HCT116 (cell line): ENCODE data around the gene CLEC16A. TPM values are rescaled to one million over a fixed set of nuclear protein-coding genes. Genes with fewer than 3 reads are reported as not detected.
A peak's percentile ranks its signal among the peaks of the same experiment; 100 is the strongest.

Experiments
- ATAC-seq: fragments of 200-7000 bp; cut with Tn5 transposase; 2 replicates; pipeline ENCODE4 v1.9.1; 2020; ENCODE audit warnings: mild to moderate bottlenecking, moderate library complexity
- BruUV-seq: library from RNA; stranded (reverse); fragments of 400-500 nt; replicated peaks from 2 replicates; lab custom pipeline; 2021; lab: Mats Ljungman, UMichigan
- CTCF ChIA-PET: fragments of 300-600 bp; sonication (Branson Sonifier 250); formaldehyde crosslinking; loops from one replicate; lab custom pipeline; 2021; ENCODE audit warnings: antibody characterized with exemption; lab: Charles Lee
- POLR2A ChIA-PET: fragments of 300-600, 350-600 bp; sonication (Branson Sonifier 250); formaldehyde crosslinking; loops from one replicate; lab custom pipeline; 2021; ENCODE audit warnings: antibody characterized with exemption; lab: Charles Lee
- RAD21 ChIA-PET, 2 experiments: fragments of 300-600 bp; sonication (Branson Sonifier 250); formaldehyde crosslinking; loops; one replicate each; lab custom pipeline; 2023; ENCODE audit warnings: low total read pairs in 2 of 2; ENCODE audit not compliant: uncharacterized antibody in 2 of 2, unreplicated experiment in 2 of 2, low non-redundant PET in 1 of 2; lab: Charles Lee
- DNase-seq: peaks from one replicate; pipeline ENCODE4 v3.0.0-alpha.2; 2010; ENCODE audit warnings: low read depth, low spot score
- H2AFZ ChIP-seq: fragments of 200-600 bp; shearing (Covaris generic), sonication (generic); 2 replicates; pipeline ENCODE4 v1.6.1; 2017; ENCODE audit warnings: low read depth, mixed run types, mixed read lengths, antibody characterized with exemption, low read length; ENCODE audit not compliant: poor library complexity, severe bottlenecking
- H3K27ac ChIP-seq: 2 replicates; pipeline ENCODE4 v1.5.1; 2012; ENCODE audit warnings: low read depth, low read length
- H3K27me3 ChIP-seq: fragments of 200-600 bp; sonication (generic); 2 replicates; pipeline ENCODE4 v1.6.1; 2016; ENCODE audit warnings: mixed run types, low read length, mixed read lengths; ENCODE audit not compliant: insufficient read depth
- H3K36me3 ChIP-seq, 2 experiments: fragments of 200-500 bp in 1 of 2; fragments of 200-600 bp in 1 of 2; sonication (Bioruptor generic) in 1 of 2; sonication (generic) in 1 of 2; 2 replicates each; pipeline versions ENCODE4 v1.5.1 to v1.6.1; 2014 to 2016; ENCODE audit warnings: low read length in 2 of 2, inconsistent platforms in 1 of 2, mixed read lengths in 1 of 2, mixed run types in 1 of 2; ENCODE audit not compliant: insufficient read depth in 2 of 2, control insufficient read depth in 1 of 2
- H3K4me1 ChIP-seq, 2 experiments: fragments of 200-600 bp in 1 of 2; sonication (generic) in 1 of 2; 2 replicates each; pipeline versions ENCODE4 v1.5.1 to v1.6.1; 2012 to 2017; ENCODE audit warnings: low read length in 2 of 2, inconsistent platforms in 1 of 2, mild to moderate bottlenecking in 1 of 2, mixed read lengths in 1 of 2, mixed run types in 1 of 2, moderate library complexity in 1 of 2; ENCODE audit not compliant: insufficient read depth in 2 of 2, control insufficient read depth in 1 of 2
- H3K4me2 ChIP-seq: fragments of 200-600 bp; sonication (generic); 2 replicates; pipeline ENCODE4 v1.6.1; 2017; ENCODE audit warnings: mixed run types, low read length, mixed read lengths
- H3K4me3 ChIP-seq, 2 experiments: fragments of 200-600 bp in 1 of 2; sonication (generic) in 1 of 2; replicated peaks in 1 of 2; 2 replicates each; pipeline ENCODE4 v1.5.1; 2011 to 2016; ENCODE audit warnings: low read length in 2 of 2, control low read depth in 1 of 2, low read depth in 1 of 2, mild to moderate bottlenecking in 1 of 2, mixed read lengths in 1 of 2, mixed run types in 1 of 2
- H3K79me2 ChIP-seq: fragments of 200-600 bp; sonication (generic); 2 replicates; pipeline ENCODE4 v1.6.1; 2017; ENCODE audit warnings: mild to moderate bottlenecking, mixed run types, low read length, moderate library complexity, mixed read lengths; ENCODE audit not compliant: insufficient read depth
- H3K9ac ChIP-seq: fragments of 200-600 bp; sonication (generic); 2 replicates; pipeline ENCODE4 v1.6.1; 2016; ENCODE audit warnings: low read length, mixed read lengths
- H3K9me2 ChIP-seq: fragments of 200-600 bp; sonication (generic), shearing (Covaris generic); 2 replicates; pipeline ENCODE4 v1.6.1; 2017; ENCODE audit warnings: mixed run types, mild to moderate bottlenecking, moderate library complexity; ENCODE audit not compliant: insufficient read depth
- H3K9me3 ChIP-seq, 2 experiments: fragments of 200-500 bp in 1 of 2; fragments of 200-600 bp in 1 of 2; sonication (Bioruptor generic) in 1 of 2; sonication (generic) in 1 of 2; 2 replicates each; pipeline ENCODE4 v1.6.1; 2014 to 2017; ENCODE audit warnings: low read length in 2 of 2, mixed read lengths in 2 of 2, inconsistent platforms in 1 of 2, low read depth in 1 of 2, mild to moderate bottlenecking in 1 of 2, mixed run types in 1 of 2, moderate library complexity in 1 of 2; ENCODE audit not compliant: control insufficient read depth in 1 of 2, insufficient read depth in 1 of 2
- H4K20me1 ChIP-seq: fragments of 200-600 bp; sonication (generic), shearing (Covaris generic); 2 replicates; pipeline ENCODE4 v1.6.1; 2017; ENCODE audit warnings: mixed run types, mild to moderate bottlenecking, moderate library complexity; ENCODE audit not compliant: insufficient read depth
- CBX3 ChIP-seq: IDR thresholded peaks from 2 replicates; pipeline ENCODE4 v1.6.1; 2012; ENCODE audit warnings: low read depth
- CEBPB ChIP-seq: IDR thresholded peaks from 2 replicates; pipeline ENCODE4 v1.6.1; 2012; ENCODE audit warnings: low read depth
- ELF1 ChIP-seq: IDR thresholded peaks from 2 replicates; pipeline ENCODE4 v1.6.1; 2012; ENCODE audit warnings: low read depth, borderline replicate concordance
- FOSL1 ChIP-seq: IDR thresholded peaks from 2 replicates; pipeline ENCODE4 v1.6.1; 2012; ENCODE audit warnings: low read depth
- POLR2A ChIP-seq: IDR thresholded peaks from 2 replicates; pipeline ENCODE4 v1.7.0; 2011; ENCODE audit warnings: borderline replicate concordance; ENCODE audit not compliant: insufficient read depth, insufficient read length; ENCODE audit errors: extremely low read depth
- POLR2AphosphoS5 ChIP-seq: IDR thresholded peaks from 2 replicates; pipeline ENCODE4 v1.6.1; 2011; ENCODE audit warnings: mild to moderate bottlenecking, low read depth, low read length, moderate library complexity
- YY1 ChIP-seq: IDR thresholded peaks from 2 replicates; pipeline ENCODE4 v1.6.1; 2011; ENCODE audit warnings: low read length, low read depth, moderate library complexity, mild to moderate bottlenecking; ENCODE audit not compliant: insufficient replicate concordance; ENCODE audit errors: extremely low read depth
- ZFX ChIP-seq: fragments of 450-650 bp; IDR thresholded peaks from 2 replicates; pipeline ENCODE4 v1.6.1; 2017
- ZNF274 ChIP-seq: fragments of 200-500 bp; sonication (Bioruptor generic); IDR thresholded peaks from 2 replicates; pipeline ENCODE4 v1.6.1; 2014; ENCODE audit warnings: mild to moderate bottlenecking, low read depth, low read length, inconsistent platforms
- intact Hi-C: fragments of 100-400 bp; cut with micrococcal nuclease; formaldehyde crosslinking; loops from 2 replicates; pipeline ENCODE4 v1.10.0; 2022
- total RNA-seq: library from RNA; stranded (reverse); gene quantifications from one replicate; pipeline ENCODE4 v1.2.1, GENCODE V29; 2021; ENCODE audit not compliant: unreplicated experiment
- TF ChIP-seq, protein P1 (sequence below): IDR thresholded peaks from 2 replicates; pipeline ENCODE4 v1.6.1; 2012; ENCODE audit warnings: low read depth
- TF ChIP-seq, protein P2 (sequence below): IDR thresholded peaks from 2 replicates; pipeline ENCODE4 v1.6.1; 2012

Gene CLEC16A
- total RNA-seq, 1 experiment from 2014 or later: 18.0 TPM

DNA sequence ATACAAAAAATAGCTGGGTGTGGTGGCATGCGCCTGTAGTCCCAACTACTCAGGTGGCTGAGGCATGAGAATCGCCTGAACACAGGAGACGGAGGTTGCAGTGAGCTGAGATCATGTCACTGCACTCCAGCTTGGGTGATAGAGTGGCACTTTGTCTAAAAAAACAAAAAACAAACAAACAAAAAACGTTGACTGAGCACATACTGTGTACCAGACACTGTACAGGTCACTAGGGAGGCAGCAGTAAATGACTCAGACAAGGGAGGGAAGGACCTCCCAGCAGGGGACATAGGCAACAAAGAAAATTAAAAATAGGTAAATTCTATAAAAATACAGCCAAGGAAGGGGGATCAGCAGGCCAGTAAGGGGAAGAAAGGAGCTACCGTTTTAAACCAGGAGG, 247.3 kb downstream of the CLEC16A start:
- ChIA-PET CTCF (no interaction called here), POLR2A (no interaction called here)
- ATAC-seq: peak; percentile 50; the same call in 1 of the 2 replicates

DNA sequence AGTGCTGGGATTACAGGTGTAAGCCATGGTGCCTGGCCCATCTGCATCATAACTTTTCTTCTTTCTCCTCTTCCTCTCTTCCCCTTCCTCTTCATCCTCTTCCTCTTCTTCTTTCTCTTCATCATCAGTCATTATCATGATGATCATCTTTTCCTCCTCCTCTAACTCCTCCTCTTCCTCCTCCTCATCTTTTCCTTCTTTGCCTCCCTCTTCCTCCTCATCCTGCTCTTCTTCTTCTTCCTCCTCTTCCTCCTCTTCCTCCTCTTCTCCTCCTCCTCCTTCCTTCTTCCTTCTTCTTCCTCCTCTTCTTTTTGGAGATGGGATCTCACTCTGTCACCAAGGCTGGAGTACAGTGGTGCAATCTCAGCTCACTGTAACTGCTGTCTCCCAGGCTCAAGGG, 249.1 kb downstream of the CLEC16A start:
- no peak overlapping the region for H3K4me2 ChIP-seq
- TF ChIP-seq ZNF274 (no peak), ZFX (no peak), POLR2AphosphoS5 (no peak), CEBPB (no peak), CBX3 (no peak)
- TF ChIP-seq, protein P1, sequence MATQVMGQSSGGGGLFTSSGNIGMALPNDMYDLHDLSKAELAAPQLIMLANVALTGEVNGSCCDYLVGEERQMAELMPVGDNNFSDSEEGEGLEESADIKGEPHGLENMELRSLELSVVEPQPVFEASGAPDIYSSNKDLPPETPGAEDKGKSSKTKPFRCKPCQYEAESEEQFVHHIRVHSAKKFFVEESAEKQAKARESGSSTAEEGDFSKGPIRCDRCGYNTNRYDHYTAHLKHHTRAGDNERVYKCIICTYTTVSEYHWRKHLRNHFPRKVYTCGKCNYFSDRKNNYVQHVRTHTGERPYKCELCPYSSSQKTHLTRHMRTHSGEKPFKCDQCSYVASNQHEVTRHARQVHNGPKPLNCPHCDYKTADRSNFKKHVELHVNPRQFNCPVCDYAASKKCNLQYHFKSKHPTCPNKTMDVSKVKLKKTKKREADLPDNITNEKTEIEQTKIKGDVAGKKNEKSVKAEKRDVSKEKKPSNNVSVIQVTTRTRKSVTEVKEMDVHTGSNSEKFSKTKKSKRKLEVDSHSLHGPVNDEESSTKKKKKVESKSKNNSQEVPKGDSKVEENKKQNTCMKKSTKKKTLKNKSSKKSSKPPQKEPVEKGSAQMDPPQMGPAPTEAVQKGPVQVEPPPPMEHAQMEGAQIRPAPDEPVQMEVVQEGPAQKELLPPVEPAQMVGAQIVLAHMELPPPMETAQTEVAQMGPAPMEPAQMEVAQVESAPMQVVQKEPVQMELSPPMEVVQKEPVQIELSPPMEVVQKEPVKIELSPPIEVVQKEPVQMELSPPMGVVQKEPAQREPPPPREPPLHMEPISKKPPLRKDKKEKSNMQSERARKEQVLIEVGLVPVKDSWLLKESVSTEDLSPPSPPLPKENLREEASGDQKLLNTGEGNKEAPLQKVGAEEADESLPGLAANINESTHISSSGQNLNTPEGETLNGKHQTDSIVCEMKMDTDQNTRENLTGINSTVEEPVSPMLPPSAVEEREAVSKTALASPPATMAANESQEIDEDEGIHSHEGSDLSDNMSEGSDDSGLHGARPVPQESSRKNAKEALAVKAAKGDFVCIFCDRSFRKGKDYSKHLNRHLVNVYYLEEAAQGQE: no peak
- no peaks in the 10 kb centered on the region for H3K36me3 ChIP-seq
- ChIA-PET CTCF (no interaction called here), POLR2A (no interaction called here), RAD21 (no interaction called here)
- no peaks in the 10 kb centered on the region for H3K79me2 ChIP-seq
- intact Hi-C loops: no loop called here
- H3K9me2 ChIP-seq: no peaks in the 10 kb centered on the region
- H4K20me1 ChIP-seq: no peaks in the 10 kb centered on the region
- no peak overlapping the region for H2AFZ ChIP-seq
- H3K4me3 ChIP-seq: no peak overlapping the region
- H3K27me3 ChIP-seq: no peaks in the 10 kb centered on the region
- H3K4me1 ChIP-seq: peaks cover 5 to 34% of the 10 kb centered on the region in 2 experiments
- no peaks in the 10 kb centered on the region for H3K9me3 ChIP-seq
- DNase-seq (no peak), ATAC-seq (no peak)
- H3K9ac ChIP-seq: no peak overlapping the region
- no peak overlapping the region for H3K27ac ChIP-seq
- BruUV-seq: no TSS peak

More for the DNA sequence above, 247.3 kb downstream of the CLEC16A start:
- Histone ChIP-seq H3K4me2 (peak overlapping the region; percentile 29), H3K27me3 (no peaks in the 10 kb centered on the region), H3K36me3 (no peaks in the 10 kb centered on the region), H3K9me2 (no peaks in the 10 kb centered on the region), H3K79me2 (no peaks in the 10 kb centered on the region), H4K20me1 (no peaks in the 10 kb centered on the region), H3K4me3 (no peak overlapping the region), H3K27ac (no peak overlapping the region), H3K9ac (no peak overlapping the region), H3K4me1 (peaks cover 5 to 28% of the 10 kb centered on the region in 2 experiments), H2AFZ (no peak overlapping the region), H3K9me3 (no peaks in the 10 kb centered on the region)
- no peak for DNase-seq
- TF ChIP-seq YY1 (no peak), POLR2A (no peak), FOSL1 (no peak), ELF1 (no peak), ZNF274 (no peak)
- TF ChIP-seq, protein P2, sequence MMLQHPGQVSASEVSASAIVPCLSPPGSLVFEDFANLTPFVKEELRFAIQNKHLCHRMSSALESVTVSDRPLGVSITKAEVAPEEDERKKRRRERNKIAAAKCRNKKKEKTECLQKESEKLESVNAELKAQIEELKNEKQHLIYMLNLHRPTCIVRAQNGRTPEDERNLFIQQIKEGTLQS: no peak
- intact Hi-C loops: no loop called here
- RAD21 ChIA-PET: no interaction called here
- no TSS peak for BruUV-seq
